ENCODE data around the gene SMURF2.
"Not testable (repeated sequence)": the region's sequence is repeated elsewhere in the genome, so short reads cannot be mapped to it uniquely, and the experiment has no call there.

SMURF2 gene

DNA sequence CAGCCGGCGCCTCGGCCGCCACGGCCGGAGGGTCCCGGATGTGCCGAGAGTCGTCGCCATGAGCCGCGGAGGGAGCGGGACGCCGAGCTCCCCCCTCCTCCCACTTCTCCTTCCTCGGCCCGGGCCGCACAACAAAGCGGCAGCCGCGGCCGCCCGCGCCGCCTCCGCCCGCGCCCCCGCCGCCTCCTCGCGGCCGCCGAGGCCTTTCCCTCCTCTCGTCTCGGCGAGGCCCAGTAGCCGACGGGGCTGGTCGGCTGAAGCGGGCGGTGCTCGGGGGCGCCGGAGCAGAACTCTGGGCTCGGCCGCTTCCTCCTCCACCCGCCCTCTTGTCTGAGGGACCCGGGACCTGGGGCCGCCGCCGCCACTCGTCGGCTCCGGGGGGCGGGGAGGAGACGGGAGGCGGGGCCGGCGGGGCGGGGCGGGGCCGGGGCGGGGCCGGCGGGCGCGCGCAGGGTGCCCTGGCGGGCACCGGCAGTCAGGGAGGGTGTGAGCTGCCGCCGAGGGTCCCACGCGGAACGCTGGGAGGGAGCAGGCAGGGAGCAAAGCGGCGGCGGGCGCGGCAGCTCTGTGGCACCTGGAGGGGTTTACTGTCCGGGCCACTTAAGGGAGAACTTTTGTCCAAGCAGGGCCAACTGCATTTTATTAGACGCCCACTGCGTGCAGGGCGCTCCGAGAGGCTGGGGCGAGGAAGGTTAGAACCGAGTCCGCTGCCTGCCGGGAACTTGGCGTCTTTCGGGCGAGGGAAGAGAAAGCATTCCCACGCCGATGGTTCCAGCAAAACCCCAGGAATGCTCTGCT, at the start of gene SMURF2:
TSS of gene SMURF2 (minus strand) at position 332 of the 798 bp plus-strand sequence. CDS start 427 bp downstream, outside the sequence.
- DNase-seq, result peak; percentile 86 to 95 (median 91)

DNA sequence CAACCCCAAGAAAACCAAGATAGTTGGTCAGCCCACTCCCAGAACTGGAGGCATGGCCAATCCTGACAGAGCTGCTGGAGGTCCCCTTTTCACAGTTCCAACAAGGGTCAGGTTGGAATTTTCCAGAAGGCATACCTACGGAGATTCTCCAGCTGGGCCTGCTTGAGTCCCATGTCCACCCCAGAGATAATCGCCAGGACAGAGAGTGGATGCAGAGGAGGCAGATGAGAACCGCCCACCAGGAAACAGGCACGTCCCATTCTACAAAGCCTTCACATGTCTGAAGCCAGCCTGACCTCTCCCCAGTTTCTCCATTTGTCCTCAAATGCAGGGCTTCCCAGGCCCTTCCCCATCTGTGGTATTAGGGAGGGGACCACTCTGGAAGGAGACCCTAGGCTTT, 47.4 kb upstream of the SMURF2 start:
- DNase-seq, result peak in 1 of 3 donors; percentile 15

DNA sequence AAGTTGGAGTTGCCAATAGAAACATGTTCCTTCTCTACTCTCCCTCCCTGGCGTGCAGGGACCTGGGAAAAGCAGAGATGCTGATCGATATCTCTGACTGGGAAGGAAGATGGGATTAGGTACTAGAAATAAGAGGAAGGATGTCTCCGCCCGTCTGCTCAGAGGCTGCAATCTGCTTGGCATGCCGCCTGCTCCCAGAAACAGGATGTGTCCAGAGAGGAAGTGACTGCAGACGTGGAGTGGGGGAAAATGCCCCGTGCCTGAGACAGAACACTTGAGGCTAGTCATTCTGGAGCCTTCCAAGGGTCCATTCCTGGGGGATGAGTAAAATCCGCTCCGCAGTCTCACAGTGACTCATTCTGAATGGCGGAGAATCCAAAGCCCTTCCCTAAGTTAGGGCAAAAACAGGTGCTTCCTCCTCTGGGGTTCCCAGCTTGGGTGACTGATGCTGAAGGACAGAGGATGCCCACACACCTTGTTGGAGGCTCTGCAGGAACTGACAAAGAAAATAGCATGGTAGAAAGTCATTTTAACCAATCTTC, 45.0 kb upstream of the SMURF2 start:
- peak; percentile 93 to 97 (median 94) for DNase-seq

DNA sequence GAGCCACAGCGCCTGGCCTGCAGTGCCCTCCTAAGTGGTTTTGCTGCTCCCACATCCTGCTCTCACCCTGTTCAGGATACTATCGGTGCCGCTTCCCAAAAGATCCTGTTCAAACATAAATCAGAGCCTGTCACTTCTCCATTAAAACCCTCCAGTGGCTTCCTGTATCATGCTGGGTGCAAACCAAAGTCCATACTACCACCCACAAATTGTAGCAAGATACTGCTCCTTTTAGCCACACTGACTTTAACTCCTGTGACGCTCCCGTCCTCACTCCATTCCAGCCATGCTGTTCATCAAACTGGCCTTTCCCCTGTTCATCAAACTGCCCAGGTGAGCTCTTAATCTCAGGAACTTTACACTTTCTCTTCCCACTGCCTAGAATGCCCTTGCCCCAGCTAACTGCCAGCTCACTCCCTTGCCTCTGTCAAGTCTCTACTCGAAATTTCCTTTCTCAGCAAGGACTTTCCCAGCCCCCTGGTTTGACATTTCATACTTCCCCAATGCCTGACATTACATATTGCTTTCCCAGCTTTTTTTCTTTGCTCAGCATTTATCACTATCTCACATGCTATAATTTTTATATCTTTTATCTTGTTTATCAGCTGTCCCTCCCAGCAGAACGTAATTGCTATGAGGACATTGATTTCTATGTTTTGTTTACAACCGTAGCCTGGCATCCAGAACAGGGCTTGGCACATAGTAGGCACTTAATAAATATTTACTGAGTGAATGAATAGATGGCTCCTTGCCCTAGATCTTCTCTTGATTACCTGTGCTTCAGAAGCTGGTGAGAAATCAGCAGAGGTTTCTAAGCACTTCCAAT, 44.3 kb upstream of the SMURF2 start:
- peak; percentile 89 to 95 (median 93) for DNase-seq

DNA sequence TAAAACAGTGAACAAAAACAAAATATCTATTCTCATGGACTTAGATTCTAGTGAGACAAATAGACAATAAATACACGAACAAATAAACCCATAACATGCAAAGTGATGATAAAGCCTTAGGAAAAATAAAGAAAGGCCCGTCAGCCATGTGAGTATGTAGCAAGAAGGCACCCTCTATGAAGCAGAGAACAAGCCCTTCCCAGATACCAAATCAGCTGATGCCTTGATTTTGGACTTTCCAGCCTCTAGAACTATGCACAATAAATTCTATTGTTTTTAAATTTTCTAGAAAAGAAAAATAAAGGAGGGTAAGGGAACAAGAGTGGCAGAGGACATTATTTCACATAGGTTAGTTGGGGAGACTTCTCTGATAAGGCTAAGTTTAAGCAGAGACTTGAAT, 40.7 kb upstream of the SMURF2 start:
- DNase-seq, result no peak

DNA sequence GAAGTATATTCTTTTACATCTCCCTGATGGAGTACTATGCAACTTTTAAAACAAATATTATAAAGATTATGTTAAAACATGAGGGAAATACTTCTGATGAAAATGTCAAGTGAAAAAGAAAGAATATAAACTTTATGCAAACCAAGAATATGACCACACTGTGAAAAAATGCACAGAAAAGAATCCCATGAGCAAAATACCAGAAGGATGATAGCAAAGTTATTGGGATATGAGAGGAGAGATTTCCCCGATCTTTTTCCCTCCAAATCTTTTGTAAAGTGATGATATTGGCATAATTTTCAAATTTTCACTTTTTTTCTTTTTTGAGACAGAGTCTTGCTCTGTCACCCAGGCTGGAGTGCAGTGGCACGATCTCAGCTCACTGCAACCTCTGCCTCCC, 36.6 kb upstream of the SMURF2 start:
- DNase-seq, result no peak

DNA sequence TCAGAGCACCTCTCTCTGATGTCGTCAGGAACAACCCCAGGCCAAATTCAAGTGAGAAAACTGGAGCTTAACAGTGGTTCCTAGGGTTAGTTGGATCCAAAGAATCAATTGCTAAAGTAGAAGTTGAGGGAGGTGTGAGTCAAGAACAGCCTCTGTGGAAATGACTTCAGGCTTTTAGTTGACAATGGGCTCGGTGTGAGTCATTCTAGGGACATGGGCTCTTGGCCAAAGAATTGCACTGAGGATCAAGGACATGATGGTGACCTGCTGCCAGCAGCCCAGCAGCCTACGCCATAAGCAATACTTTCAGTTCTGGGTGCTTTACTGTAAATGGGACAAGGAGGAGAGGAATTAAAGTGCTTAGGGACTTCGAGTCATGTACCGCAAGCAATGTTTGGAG, 32.1 kb upstream of the SMURF2 start:
- peak; percentile 92 to 99 (median 96) for DNase-seq

DNA sequence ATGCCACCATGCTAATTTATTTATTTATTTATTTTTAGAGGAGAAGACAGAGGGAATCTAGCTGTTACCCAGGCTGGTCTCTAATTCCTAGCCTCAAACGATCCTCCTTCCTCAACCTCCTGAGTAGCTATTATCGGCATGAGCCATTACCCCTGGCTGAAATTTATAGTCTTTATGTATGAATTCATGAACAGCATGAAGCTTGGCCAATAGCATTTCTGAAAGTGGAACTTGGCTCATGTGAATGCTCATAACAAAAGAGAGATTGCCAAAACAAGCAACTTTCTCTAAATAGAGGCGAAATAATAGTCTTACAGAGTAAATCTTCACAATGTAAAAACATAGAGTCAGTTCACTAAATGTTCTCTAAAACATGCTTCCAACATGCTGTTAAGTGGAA, 30.1 kb upstream of the SMURF2 start:
- peak in 2 of 3 donors; percentile 11 to 35 for DNase-seq

DNA sequence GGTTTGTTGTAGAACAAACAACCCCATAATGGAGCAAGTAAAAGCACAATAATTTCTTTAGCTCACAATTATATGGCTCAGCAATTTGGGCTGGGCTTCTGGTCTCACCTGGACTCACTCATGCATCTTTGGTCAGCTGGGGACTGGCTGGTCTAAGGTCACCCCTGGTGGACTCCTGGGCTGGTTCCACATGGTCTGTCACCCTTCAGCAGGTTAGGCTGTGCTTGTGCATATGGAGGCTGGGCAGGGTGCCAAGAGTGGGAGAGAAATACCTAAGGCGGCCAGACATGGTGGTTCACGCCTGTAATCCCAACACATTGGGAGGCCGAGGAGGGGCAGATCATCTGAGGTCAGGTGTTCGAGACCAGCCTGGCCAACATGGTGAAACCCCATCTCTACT, 27.0 kb upstream of the SMURF2 start:
- no peak for DNase-seq

- no peak for DNase-seq
Measured at GRCh38 chr17:64688481-64688880, 26.4 kb upstream of the SMURF2 start.

- DNase-seq, result no peak
Measured at GRCh38 chr17:64687961-64688360, 25.9 kb upstream of the SMURF2 start.

DNA sequence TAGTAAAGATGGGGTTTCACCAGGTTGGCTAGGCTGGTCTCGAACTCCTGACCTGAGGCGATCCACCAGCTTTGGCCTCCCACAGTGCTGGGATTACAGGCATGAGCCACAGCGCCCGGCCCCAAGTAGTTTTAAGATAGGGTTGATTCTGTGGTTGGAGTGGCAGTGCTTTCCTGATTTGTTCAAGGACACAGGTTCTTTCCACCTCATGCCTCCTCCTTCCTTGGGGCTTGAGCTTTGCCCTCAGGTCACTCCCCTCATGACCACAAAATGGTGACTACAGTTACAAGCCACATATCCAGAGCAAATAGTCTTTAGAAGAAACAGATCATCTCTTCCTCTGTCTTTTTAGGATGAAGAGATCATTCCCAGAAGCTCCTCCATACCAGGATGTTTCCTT, 25.3 kb upstream of the SMURF2 start:
- DNase-seq, result no peak

DNA sequence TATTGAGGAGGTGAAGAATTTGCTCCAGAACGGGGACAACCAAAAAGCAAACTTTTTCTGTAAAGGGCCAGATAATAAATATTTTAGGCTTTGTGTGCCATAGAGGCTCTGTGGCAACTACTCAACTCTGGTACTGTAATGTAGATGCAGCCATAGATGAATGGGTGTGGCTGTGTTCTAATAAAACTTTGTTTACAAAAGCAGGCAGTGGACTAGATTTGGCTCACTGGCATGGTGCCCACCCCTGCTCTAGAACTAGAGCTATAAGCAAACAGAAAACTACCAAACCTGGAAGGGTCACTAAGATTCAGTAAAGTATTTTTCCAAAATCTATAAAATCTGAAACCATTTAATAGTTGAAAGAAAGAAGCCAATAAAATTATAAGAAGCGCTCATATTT, 24.6 kb upstream of the SMURF2 start:
- DNase-seq, result no peak

DNA sequence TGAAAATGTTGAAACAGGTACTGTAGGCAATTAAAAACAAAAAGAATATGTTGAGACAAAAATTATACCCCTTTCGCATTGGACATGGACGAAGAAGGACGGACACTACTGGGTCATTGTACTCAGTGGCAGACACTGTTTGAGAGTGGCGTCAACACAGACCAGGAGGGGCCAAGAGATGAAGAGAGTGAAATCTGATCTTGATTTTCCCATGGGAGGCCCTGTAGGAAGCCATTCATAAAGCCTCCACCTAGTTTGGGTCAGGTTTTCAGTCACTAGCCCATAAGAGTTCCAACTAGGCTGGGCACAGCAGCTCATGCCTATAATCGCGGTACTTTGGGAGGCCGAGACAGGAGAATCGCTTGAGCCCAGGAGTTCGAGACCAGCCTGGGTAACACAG, 23.6 kb upstream of the SMURF2 start:
- DNase-seq, result no peak

DNA sequence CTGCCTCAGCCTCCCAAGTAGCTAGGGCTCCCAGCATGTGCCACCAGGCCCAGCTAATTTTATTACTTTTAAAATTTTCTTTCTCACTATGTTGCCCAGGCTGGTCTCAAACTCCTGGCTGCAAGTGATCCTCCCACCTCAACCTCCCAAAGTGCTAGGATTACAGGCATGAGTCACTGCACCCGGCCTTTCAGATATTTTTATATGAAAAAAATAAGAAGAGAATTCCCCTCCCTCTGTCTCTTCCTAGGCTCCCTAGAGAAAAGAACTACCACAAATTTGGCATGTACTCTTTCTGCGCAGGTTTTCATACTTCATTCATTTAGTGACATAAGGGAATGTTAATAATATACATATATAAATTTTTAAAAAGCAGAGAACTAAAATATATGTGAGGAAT, 21.7 kb upstream of the SMURF2 start:
- DNase-seq, result no peak

GRCh38 chr17:64682261-64683181, 20.4 kb upstream of the SMURF2 start:
- DNase-seq, result peak in 1 of 3 donors; percentile 28

- DNase-seq, result peak; percentile 20 to 61 (median 36)
Measured at GRCh38 chr17:64679710-64680216, 17.7 kb upstream of the SMURF2 start.

DNA sequence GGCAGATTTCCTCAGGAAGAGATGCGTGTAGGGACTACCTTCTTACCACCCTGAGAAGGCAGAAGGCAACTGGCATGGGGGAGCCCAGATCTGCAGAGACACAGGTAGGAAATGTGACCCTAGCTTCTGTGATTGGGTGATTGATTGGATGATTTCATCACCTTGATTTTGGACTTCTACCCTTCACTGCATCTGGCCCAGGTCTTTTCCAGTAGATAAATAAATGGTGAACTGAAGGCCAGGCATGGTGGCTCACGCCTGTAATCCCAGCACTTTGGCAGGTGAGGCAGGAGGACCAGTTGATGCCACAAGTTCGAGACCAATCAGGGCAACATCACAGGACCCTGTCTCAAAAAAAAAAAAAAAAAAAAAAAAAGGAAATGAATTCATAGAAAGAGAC, 14.7 kb upstream of the SMURF2 start:
- DNase-seq, result no peak

DNA sequence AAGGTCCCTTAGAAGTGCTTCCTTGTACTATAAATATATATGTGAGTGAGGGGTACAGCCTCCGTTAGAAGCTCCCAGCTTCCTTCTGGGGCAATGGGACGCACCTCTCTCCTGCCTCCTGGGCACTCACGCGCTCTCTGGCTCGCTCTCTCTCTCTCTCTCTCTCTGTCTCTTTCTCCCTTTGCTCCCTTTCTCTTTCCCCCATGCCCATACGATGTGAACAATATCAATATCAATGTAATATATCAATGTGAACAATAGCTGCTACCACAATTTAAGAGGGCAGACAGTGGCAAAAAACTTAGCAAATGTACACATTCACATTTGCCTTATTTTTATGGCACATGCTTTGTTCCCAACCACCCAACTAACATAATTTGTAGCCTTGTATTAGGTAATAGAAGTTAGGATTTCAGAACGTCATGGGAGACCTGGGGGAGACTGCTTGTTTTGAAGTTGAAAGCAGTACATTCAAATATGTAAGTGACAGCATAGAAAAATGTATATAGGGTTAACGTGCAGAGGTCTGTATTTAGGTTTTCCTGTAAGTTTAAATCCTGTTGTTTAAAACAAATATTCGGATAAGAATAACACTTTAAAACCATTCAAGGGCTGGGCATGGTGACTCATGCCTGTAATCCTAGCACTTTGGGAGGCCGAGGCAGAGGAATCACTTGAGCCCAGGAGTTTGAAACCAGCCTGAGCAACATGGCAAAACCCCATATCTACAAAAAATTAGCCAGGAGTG, 8.9 kb upstream of the SMURF2 start:
- DNase-seq, result not testable (repeated sequence)

DNA sequence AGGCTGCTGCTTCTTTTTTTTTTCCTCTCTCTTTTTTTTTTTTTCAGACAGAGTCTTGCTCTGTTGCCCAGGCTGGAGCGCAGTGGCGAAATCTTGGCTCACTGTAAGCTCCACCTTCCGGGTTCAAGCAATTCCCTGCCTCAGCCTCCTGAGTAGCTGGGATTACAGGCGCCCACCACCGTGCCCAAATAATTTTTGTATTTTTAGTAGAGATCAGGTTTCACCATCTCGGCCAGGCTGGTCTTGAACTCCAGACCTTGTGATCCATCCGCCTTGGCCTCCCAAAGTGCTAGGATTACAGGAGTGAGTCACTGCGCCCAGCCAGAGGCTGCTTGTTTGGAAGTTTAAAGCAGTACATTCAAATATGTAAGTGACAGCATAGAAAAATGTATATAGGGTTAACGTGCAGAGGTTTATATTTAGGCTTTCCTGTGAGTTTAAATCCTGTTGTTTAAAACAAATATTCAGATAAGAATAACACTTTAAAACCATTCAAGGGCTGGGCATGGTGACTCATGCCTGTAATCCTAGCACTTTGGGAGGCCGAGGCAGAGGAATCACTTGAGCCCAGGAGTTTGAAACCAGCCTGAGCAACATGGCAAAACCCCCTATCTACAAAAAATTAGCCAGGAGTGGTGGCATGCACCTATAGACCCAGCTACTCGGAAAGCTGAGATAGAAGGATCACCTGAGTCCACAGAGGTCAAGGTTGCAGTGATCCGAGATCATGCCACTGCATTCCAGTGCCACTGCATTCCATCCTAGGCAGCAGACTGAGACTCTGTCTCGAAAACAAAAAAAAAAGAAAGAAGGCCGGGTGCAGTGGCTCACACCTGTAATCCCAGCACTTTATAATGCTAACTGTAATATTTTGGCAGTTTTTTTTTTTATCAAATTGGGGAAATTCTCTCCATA, 6.0 kb upstream of the SMURF2 start:
- not testable (repeated sequence) for DNase-seq

All from suppressor macrophage treated with lipopolysaccharide for 1 hour (primary cell).